Effector CD8-positive, alpha-beta T cell (primary cell): ENCODE results near the gene DTYMK.
"Not testable (repeated sequence)": the region's sequence is repeated elsewhere in the genome, so short reads cannot be mapped to it uniquely, and the experiment has no call there.

Experiments
- DNase-seq: peaks from one replicate; lab custom pipeline; 2025; lab: John Stamatoyannopoulos, UW

The DTYMK gene

GRCh38 chr2:241672243-241673188 lies 14.1 kb downstream of the DTYMK start:
- no peak for DNase-seq

GRCh38 chr2:241671457-241672240 lies 15.0 kb downstream of the DTYMK start:
- no peak for DNase-seq

DNA sequence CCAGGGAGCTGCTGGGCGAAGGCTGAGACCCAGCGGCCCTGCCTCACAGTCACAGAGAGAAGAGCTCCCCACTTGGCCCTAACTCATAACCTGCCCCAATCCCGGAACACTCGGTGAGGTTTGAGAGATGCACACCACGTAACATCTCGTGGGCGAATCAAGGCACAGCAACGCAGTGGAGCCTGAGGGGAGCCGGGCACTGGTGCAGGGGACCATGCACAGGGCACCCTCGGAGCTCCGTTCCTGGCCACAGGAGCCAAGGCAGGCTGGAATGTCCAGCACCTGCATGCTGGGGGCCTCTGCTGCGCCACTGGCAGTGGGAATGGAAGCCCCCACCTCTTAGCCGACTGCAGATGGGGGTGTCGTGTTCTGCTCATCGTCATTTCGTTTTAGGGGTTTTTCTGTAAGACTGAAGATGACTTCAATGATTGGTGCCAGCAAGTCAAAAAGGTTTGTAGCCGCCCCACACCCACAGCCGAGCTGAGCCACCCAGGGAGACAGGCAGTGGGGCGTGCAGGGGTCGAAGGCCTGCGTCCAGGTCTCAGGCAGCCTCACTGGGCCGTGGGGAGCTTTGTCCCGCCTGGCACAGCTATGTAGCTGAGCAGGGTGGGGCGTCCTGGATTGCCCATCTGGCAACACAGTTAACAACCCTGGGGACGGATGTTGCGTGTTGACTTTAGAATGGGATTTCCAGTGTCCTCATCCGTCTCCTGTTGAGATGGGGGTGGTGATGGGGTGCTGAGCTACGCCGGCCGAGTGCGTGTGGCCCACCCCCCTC lies 16.1 kb downstream of the DTYMK start:
- no peak for DNase-seq

DNA sequence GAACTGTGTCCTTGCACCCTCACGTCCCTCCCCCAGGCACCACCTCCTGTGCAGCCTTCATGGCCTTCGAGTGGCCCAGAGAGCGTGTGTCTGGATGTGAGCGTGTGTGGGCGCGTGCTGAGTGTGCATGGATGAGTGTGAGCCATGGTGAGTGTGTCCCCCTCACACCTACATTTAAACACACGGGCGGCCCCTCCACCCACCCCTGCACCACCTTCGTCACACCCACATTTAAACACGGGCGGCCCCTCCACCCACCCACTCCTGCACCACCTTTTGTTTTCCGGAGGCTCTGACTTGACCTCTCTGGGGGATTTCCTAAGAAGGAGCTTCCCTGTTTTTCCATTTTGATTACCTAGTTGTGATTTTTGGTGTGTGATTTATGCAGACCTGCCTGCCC lies 17.8 kb downstream of the DTYMK start:
- DNase-seq, result no peak

GRCh38 chr2:241668354-241668753 lies 18.3 kb downstream of the DTYMK start:
- DNase-seq, result no peak

GRCh38 chr2:241666627-241667400 lies 19.8 kb downstream of the DTYMK start:
- DNase-seq, result no peak

DNA sequence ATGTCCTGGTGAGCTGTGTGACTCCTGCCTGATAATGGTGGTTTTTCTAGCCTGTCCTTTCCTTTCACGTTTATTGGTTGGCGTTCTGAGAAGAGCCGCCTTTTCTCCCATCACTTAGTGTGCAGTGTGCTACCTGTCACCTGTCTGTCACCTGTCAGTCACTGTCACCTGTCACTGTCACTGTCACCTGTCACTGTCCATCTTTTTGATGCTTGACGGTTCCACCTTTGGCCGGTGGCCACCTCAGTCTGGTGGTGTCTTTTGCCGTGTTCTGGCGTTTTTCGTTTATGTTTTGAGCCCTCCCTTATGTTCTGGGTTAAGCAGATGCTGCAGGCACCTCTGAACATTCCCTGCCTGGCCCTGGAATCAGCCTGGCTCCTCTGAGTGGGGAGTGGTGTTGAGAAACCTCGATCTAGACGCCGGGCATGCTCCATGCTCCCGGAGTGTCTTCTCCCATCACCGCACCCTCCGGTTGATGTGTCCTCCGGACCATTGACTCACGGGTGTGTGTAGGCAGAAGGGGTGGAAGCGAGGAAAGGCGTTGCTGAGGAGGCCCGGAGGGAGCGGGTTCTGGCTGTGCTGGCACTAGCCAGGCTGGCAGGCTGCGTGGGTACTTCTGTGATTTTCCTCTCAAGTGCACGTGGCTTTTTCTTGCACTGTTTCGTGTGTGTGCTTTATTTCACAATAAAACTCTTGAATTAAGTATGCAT lies 20.7 kb downstream of the DTYMK start:
- no peak for DNase-seq

DNA sequence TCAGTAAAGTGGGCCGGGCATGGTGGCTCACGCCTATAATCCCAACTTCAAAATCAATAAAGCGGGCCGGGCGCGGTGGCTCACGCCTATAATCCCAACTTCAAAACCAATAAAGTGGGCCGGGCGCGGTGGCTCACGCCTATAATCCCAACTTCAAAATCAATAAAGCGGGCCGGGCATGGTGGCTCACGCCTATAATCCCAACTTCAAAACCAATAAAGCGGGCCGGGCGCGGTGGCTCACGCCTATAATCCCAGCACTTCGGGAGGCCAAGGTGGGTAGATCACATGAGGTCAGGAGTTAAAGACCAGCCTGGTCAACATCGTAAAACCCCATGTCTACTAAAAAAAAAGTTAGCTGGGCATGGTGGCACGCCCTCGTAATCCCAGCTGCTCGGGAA lies 23.9 kb downstream of the DTYMK start:
- DNase-seq, result not testable (repeated sequence)

DNA sequence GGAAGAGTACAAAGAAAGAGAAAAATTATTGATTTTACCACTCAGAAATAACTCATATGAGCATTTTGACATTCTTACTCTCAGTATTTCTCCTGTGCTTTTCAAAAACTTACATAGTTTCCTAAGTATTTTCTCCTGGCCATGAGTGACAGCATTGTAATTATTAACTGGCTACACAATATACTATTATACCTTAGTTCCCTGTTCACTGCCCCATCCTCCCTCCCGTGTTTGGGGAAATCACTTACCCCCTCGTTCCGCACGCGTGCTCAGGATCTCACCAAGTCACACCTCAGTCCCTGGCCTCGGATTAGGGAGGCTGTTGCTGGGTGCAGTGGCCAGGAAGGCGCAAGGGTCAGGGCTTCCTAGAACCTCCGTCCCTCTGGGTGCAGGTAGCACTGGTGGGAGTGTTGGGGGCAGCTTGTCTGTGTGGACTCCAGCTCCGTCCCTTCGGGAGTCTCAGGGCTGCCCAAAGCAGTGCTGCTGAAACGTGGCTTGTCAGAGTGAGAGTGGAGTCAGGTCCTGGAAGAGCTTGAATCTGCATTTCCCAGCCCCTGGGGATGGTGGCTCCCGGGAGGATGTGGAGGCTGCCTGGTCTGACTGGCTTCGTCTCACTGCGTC lies 25.9 kb downstream of the DTYMK start:
- no peak for DNase-seq

DNA sequence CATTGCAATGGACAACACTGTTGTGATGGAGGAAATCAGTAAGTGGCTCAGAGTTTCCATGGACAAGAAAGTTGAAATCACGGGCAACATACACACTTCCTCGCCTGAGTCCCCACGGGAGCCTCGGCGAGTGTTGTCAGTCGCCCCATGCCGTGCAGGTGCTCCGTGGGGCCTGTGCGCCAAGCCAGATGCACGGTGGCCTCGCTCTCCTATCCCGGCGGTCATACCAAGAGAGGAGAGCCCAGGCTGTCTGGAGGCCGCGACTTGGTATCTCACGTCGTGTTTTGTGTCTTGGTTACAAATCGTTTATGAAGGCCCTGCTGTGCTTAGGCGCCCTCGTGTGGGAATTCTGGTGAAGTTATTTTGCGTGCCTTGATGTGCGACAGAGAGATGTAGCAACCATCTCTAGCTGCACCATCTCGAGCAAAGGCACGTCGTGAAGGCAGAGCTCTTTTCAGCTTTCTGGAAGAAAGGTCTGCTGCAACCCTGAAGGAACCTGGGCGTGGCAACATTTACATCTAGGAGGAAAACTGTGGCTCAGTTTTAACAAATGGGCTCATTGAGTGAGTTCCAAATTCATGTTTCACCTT lies 27.4 kb downstream of the DTYMK start:
- no peak for DNase-seq

GRCh38 chr2:241658296-241658695 lies 28.3 kb downstream of the DTYMK start:
- no peak for DNase-seq

DNA sequence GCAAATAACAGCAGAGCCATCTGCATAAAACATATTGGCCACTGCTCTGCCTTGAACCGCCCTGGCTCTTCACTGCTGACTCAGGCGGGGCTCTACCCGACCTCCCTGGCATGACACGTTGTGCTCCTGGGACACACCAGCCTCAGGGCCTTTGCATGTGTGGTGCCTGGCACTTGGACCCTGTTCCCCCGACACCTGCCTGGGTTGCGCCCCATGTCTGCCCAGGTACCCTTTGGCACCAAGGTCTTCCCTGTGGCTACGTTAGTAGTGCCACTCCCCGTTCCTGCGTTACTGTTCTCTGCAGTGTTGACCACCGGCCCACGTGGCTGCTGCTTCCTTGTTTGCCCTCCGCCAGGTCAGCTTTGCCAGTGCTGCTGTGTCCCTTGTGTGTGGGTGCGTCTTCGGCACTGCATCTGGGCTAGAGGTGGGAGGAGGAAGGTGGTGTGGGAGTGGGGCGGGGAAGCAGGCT lies 28.8 kb downstream of the DTYMK start:
- DNase-seq, result no peak

DNA sequence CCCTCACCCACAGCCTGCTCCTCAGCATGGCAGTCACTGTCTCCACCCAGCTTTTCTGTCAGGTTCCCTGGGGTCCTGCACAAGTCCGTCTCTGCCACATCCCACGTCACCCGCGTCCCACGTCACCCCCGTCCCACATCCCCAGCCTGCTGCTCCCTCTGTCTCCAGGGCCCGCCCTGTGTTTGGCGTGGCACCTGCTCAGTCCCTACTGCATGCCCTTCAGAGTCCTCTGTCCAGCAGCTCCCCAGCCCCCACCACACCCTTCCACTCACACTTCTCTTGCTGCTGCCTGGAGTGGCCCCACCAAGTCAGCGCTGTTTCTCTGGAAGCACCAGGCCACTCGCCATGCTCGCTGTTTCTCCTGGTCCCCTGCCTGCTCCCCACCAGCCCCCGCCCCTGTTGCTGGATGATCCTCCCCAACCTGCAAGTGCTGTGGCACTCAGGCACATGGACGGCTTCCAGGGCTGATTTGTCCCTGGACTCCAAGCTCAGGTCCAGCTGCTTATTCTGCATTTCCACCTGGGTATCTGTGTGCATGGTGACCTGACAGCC lies 30.3 kb downstream of the DTYMK start:
- no peak for DNase-seq

- DNase-seq, result no peak
These were observed 31.0 kb downstream of the DTYMK start for GRCh38 chr2:241655516-241656189.

GRCh38 chr2:241654551-241654950 lies 32.1 kb downstream of the DTYMK start:
- DNase-seq, result no peak

DNA sequence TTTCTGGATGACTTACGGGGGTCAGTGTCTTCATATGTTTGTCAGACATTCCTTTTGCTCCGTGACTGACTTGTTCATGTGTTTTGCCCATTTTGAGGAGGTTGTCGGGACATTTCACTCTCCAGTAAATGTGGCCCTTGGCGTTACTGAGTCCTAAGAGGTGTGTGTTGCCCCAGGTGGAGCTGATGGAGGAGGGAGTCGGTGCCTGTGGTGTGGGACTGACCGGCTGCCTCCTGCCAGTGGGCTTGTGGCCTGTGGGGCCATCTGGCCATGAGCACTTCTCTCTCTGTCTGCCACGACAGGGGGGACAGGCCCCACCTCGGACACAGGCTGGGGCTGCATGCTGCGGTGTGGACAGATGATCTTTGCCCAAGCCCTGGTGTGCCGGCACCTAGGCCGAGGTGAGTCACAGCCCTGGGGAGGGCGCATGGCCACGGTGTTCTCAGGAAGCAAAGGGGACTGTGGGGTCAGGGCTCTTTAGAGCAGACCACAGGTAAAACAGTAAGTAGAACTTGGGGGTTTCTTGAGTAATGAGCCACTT lies 33.3 kb downstream of the DTYMK start:
- no peak for DNase-seq

DNA sequence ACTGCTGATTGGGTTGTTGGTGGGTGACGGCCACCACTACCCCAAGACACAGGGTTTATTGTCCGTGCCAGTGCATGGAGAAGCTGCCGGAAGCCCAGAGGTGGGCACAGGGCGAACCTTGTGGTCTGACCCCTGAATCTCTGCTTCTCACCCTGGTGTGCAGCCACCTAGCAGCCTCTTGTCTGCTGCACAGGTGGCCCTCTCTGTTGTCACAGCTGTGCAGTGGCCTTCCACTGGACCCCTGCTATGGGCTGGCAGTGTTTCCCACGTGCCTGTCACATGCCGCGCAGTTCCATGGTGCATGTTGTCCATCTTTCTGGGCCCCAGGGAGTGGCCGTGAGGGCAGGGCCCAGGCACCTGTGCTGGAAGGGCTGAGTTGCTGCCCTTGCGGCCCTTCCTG lies 33.9 kb downstream of the DTYMK start:
- no peak for DNase-seq

GRCh38 chr2:241652142-241652541 lies 34.5 kb downstream of the DTYMK start:
- no peak for DNase-seq

GRCh38 chr2:241649927-241650326 lies 36.7 kb downstream of the DTYMK start:
- no peak for DNase-seq
